SK-N-MC (cell line): Measurements from ENCODE around the gene TMEM141.
A peak's percentile ranks its signal among the peaks of the same experiment; 100 is the strongest.
"Not testable (repeated sequence)": the region's sequence is repeated elsewhere in the genome, so short reads cannot be mapped to it uniquely, and the experiment has no call there.

ENCODE experiments used
- DNase-seq: peaks from one replicate; pipeline ENCODE4 v3.0.0-alpha.2; 2011; ENCODE audit warnings: low read depth, low spot score
- H3K27ac ChIP-seq: fragments of 200-600 bp; sonication (generic); 2 replicates; pipeline ENCODE4 v1.5.1; 2016; ENCODE audit warnings: mixed run types
- H3K36me3 ChIP-seq: fragments of 200-600 bp; sonication (generic); 2 replicates; pipeline ENCODE4 v1.6.1; 2017; ENCODE audit warnings: antibody characterized with exemption, low read length, mixed read lengths; ENCODE audit not compliant: insufficient read depth
- H3K4me3 ChIP-seq: fragments of 200-600 bp; sonication (generic); 2 replicates; pipeline ENCODE4 v1.5.1; 2016
- H3K9ac ChIP-seq: fragments of 200-600 bp; sonication (generic); 2 replicates; pipeline ENCODE4 v1.8.0; 2017; ENCODE audit warnings: mixed run types, mixed read lengths; ENCODE audit not compliant: insufficient read length
- H3K9me3 ChIP-seq: fragments of 200-600 bp; sonication (generic); 2 replicates; pipeline ENCODE4 v1.6.1; 2017; ENCODE audit warnings: low read depth, mild to moderate bottlenecking, antibody characterized with exemption, low read length, moderate library complexity, mixed read lengths
- EZH2 ChIP-seq: fragments of 200-600 bp; sonication (generic); IDR thresholded peaks from one replicate; pipeline ENCODE4 v1.6.1; 2017; ENCODE audit warnings: antibody characterized with exemption
- FOXP2 ChIP-seq: optimal IDR thresholded peaks from 2 replicates; pipeline ENCODE3; 2011; ENCODE audit warnings: mild to moderate bottlenecking, moderate library complexity; ENCODE audit not compliant: insufficient read depth; ENCODE audit errors: extremely low read length, control extremely low read depth
- POLR2AphosphoS5 ChIP-seq: IDR thresholded peaks from 2 replicates; pipeline ENCODE4 v1.6.1; 2012; ENCODE audit warnings: mild to moderate bottlenecking, low read depth, low read length, borderline replicate concordance

Gene TMEM141

GRCh38 chr9:136798708-136799078 lies 7.5 kb downstream of the TMEM141 start:
- no peaks in the 10 kb centered on the region for H3K9me3 ChIP-seq
- no peak overlapping the region for H3K9ac ChIP-seq
- no peaks in the 10 kb centered on the region for H3K36me3 ChIP-seq
- TF ChIP-seq FOXP2 = no peak
- no peak overlapping the region for H3K4me3 ChIP-seq
- no peak overlapping the region for H3K27ac ChIP-seq
- no peak for DNase-seq

- Histone ChIP-seq H3K27ac (no peak overlapping the region), H3K9ac (peak overlapping the region; percentile 37), H3K4me3 (peak overlapping the region; percentile 79), H3K9me3 (no peaks in the 10 kb centered on the region), H3K36me3 (no peaks in the 10 kb centered on the region)
- DNase-seq = no peak
- TF ChIP-seq EZH2 (no peak), FOXP2 (no peak), POLR2AphosphoS5 (no peak)
Measured at GRCh38 chr9:136799079-136799853, 8.1 kb downstream of the TMEM141 start.

GRCh38 chr9:136799854-136800657 lies 8.9 kb downstream of the TMEM141 start:
- no peak for DNase-seq
- no peaks in the 10 kb centered on the region for H3K36me3 ChIP-seq
- no peak overlapping the region for H3K27ac ChIP-seq
- no peak overlapping the region for H3K9ac ChIP-seq
- H3K9me3 ChIP-seq = no peaks in the 10 kb centered on the region
- TF ChIP-seq EZH2 (no peak), POLR2AphosphoS5 (peak; percentile 59; the same call in 1 of the 2 replicates), FOXP2 (no peak)
- H3K4me3 ChIP-seq = peak overlapping the region; percentile 79

- no peak overlapping the region for H3K27ac ChIP-seq
- no peak for TF ChIP-seq EZH2
- no peak overlapping the region for H3K9ac ChIP-seq
- no peak for DNase-seq
- no peaks in the 10 kb centered on the region for H3K36me3 ChIP-seq
- no peaks in the 10 kb centered on the region for H3K9me3 ChIP-seq
- no peak overlapping the region for H3K4me3 ChIP-seq
Measured at GRCh38 chr9:136802321-136802720, 11.2 kb downstream of the TMEM141 start.

GRCh38 chr9:136803009-136803550 lies 11.9 kb downstream of the TMEM141 start:
- H3K9ac ChIP-seq, H3K4me3 ChIP-seq, DNase-seq, H3K27ac ChIP-seq, H3K36me3 ChIP-seq, H3K9me3 ChIP-seq: not testable (repeated sequence)

GRCh38 chr9:136803551-136804508 lies 12.7 kb downstream of the TMEM141 start:
- Histone ChIP-seq H3K27ac (no peak overlapping the region), H3K9me3 (no peaks in the 10 kb centered on the region), H3K4me3 (no peak overlapping the region), H3K9ac (no peak overlapping the region), H3K36me3 (no peaks in the 10 kb centered on the region)
- TF ChIP-seq FOXP2 (no peak), POLR2AphosphoS5 (no peak), EZH2 (no peak)
- no peak for DNase-seq

GRCh38 chr9:136804509-136805206 lies 13.5 kb downstream of the TMEM141 start:
- Histone ChIP-seq H3K27ac (no peak overlapping the region), H3K9me3 (no peaks in the 10 kb centered on the region), H3K9ac (no peak overlapping the region), H3K4me3 (no peak overlapping the region), H3K36me3 (peaks cover 4% of the 10 kb centered on the region)
- TF ChIP-seq POLR2AphosphoS5 (no peak), FOXP2 (no peak), EZH2 (no peak)
- DNase-seq = no peak

GRCh38 chr9:136805207-136805740 lies 14.1 kb downstream of the TMEM141 start:
- Histone ChIP-seq H3K36me3 (peaks cover 10% of the 10 kb centered on the region), H3K27ac (no peak overlapping the region), H3K4me3 (no peak overlapping the region), H3K9ac (no peak overlapping the region), H3K9me3 (no peaks in the 10 kb centered on the region)
- DNase-seq = no peak
- no peak for TF ChIP-seq FOXP2
- no peak for TF ChIP-seq EZH2
- no peak for TF ChIP-seq POLR2AphosphoS5
